Gastroesophageal sphincter (tissue), 4 donors: Measurements from ENCODE around the gene KCNN3. TPM values are rescaled to one million over a fixed set of nuclear protein-coding genes. Genes with fewer than 3 reads are reported as not detected.

ENCODE experiments used
- ATAC-seq: fragments of 150-250 bp; one replicate; pipeline ENCODE4 v1.9.1; 2016; ENCODE audit warnings: mild to moderate bottlenecking, moderate library complexity
- H3K27ac ChIP-seq, 4 donors: fragments of 200-600 bp; sonication (generic) in 3 of 4; 1 replicate in 3 of 4; 2 replicates in 1 of 4; pipeline ENCODE4 v1.5.1; 2016 to 2019
- H3K27me3 ChIP-seq: fragments of 200-600 bp; sonication (generic); one replicate; pipeline ENCODE4 v1.5.1; 2019
- H3K36me3 ChIP-seq, 2 donors: fragments of 200-600 bp; sonication (generic); one replicate each; pipeline ENCODE4 v1.5.1; 2019; ENCODE audit warnings: control low read depth in 1 of 2
- H3K4me1 ChIP-seq, 3 donors: fragments of 200-600 bp; sonication (generic); 1 replicate in 2 of 3; 2 replicates in 1 of 3; pipeline ENCODE4 v1.5.1; 2016 to 2019; ENCODE audit warnings: control low read depth in 2 of 3
- H3K4me3 ChIP-seq, 2 donors: fragments of 200-600 bp; sonication (generic); one replicate each; pipeline ENCODE4 v1.5.1; 2019; ENCODE audit warnings: mild to moderate bottlenecking in 1 of 2, moderate library complexity in 1 of 2
- H3K9me3 ChIP-seq, 3 donors: fragments of 200-600 bp; sonication (generic); one replicate each; pipeline ENCODE4 v1.5.1; 2017 to 2019; ENCODE audit warnings: control low read depth in 2 of 3
- EP300 ChIP-seq: sonication (generic); formaldehyde crosslinking; IDR thresholded peaks from one replicate; pipeline ENCODE4 v1.6.1; 2017; ENCODE audit warnings: antibody characterized with exemption, mild to moderate bottlenecking
- POLR2A ChIP-seq, 2 donors: fragments of 450-650 bp; IDR thresholded peaks; one replicate each; pipeline ENCODE4 v1.6.1; 2017; ENCODE audit warnings: antibody characterized with exemption in 2 of 2, mild to moderate bottlenecking in 2 of 2, moderate library complexity in 1 of 2
- POLR2AphosphoS5 ChIP-seq: sonication (generic); formaldehyde crosslinking; IDR thresholded peaks from one replicate; pipeline ENCODE4 v1.6.1; 2017; ENCODE audit warnings: antibody characterized with exemption
- WGBS, 2 donors: methylation state at CpG; one replicate each; pipeline ENCODE4 v1.1.5; 2018; ENCODE audit warnings: low coverage in 1 of 2; 5-methylcytosine and 5-hydroxymethylcytosine counted together
- total RNA-seq, 4 donors: library from RNA; depleted of rRNA; stranded (reverse); fragments of >200 nt; gene quantifications; one replicate each; pipeline ENCODE4 v1.1.0, GENCODE V29; 2016
- TF ChIP-seq, protein P1 (sequence below), 4 experiments: fragments of 200-600 bp in 2 of 4; fragments of 450-650 bp in 2 of 4; sonication (generic) in 1 of 4; IDR thresholded peaks; one replicate each; pipeline ENCODE4 v1.5.1; 2017 to 2019; ENCODE audit warnings: antibody characterized with exemption in 4 of 4, mild to moderate bottlenecking in 2 of 4, moderate library complexity in 2 of 4

KCNN3 gene
- total RNA-seq, 4 donors from 2014 or later: 1.8 to 13.7 (median 8.1) TPM

- WGBS, 2 donors: 38 to 45% methylated on average over 1 to 2 of the region's 2 CpGs
- no peak for ATAC-seq
- TF ChIP-seq POLR2A (IDR thresholded peaks at IDR 0.05): no peak
- TF ChIP-seq, protein P1, sequence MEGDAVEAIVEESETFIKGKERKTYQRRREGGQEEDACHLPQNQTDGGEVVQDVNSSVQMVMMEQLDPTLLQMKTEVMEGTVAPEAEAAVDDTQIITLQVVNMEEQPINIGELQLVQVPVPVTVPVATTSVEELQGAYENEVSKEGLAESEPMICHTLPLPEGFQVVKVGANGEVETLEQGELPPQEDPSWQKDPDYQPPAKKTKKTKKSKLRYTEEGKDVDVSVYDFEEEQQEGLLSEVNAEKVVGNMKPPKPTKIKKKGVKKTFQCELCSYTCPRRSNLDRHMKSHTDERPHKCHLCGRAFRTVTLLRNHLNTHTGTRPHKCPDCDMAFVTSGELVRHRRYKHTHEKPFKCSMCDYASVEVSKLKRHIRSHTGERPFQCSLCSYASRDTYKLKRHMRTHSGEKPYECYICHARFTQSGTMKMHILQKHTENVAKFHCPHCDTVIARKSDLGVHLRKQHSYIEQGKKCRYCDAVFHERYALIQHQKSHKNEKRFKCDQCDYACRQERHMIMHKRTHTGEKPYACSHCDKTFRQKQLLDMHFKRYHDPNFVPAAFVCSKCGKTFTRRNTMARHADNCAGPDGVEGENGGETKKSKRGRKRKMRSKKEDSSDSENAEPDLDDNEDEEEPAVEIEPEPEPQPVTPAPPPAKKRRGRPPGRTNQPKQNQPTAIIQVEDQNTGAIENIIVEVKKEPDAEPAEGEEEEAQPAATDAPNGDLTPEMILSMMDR (IDR thresholded peaks at IDR 0.05): no peak
- TF ChIP-seq POLR2AphosphoS5: no peak
- TF ChIP-seq EP300: no peak
These were observed 209.0 kb downstream of the KCNN3 start for GRCh38 chr1:154661110-154661509.

GRCh38 chr1:154659823-154660592 lies 210.1 kb downstream of the KCNN3 start:
- Histone ChIP-seq H3K4me1 (no peaks in the 10 kb centered on the region), H3K9me3 (no peaks in the 10 kb centered on the region), H3K36me3 (no peaks in the 10 kb centered on the region), H3K27ac (no peak overlapping the region), H3K4me3 (no peak overlapping the region), H3K27me3 (peaks cover 27% of the 10 kb centered on the region)
- TF ChIP-seq EP300 (no peak), POLR2A (IDR thresholded peaks at IDR 0.05) (no peak)
- 57 to 64% methylated on average over 3 of the region's 3 CpGs for WGBS, 2 donors
- ATAC-seq: no peak

More at GRCh38 chr1:154661110-154661509, 209.0 kb downstream of the KCNN3 start:
- Histone ChIP-seq H3K4me3 (no peak overlapping the region), H3K36me3 (no peaks in the 10 kb centered on the region), H3K9me3 (no peaks in the 10 kb centered on the region), H3K4me1 (no peaks in the 10 kb centered on the region), H3K27ac (no peak overlapping the region), H3K27me3 (peaks cover 18% of the 10 kb centered on the region)

DNA sequence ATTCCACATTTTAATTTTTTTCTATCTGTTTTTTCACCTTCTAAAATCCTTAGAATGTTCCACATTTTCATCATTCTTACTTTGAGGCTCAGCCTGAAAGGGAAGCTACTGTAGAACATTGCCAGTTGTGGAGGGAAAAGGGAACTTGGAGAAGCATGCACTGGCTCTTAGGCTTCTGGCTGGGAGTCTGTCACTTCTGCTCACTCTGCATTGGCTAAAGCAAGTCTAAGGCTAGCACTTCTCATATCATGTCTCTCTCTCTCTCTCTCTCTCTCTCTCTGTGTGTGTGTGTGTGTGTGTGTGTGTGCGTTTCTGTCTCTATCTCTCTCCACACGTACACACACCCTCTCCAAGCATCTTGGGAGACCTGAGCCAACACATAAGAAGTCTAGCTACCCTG lies 212.5 kb downstream of the KCNN3 start:
- H3K27me3 ChIP-seq: peaks cover 28% of the 10 kb centered on the region
- TF ChIP-seq EP300 (no peak), POLR2AphosphoS5 (no peak)
- TF ChIP-seq, protein P1 (IDR thresholded peaks at IDR 0.05): no peak
- no peaks in the 10 kb centered on the region for H3K4me1 ChIP-seq
- no peak overlapping the region for H3K4me3 ChIP-seq
- ATAC-seq: no peak
- WGBS, 2 donors: 14% methylated on average over 2 of the region's 2 CpGs; no CpG with 5 or more reads in 1 of the 2 donors
- H3K9me3 ChIP-seq: no peaks in the 10 kb centered on the region
- no peak overlapping the region for H3K27ac ChIP-seq
- no peaks in the 10 kb centered on the region for H3K36me3 ChIP-seq

DNA sequence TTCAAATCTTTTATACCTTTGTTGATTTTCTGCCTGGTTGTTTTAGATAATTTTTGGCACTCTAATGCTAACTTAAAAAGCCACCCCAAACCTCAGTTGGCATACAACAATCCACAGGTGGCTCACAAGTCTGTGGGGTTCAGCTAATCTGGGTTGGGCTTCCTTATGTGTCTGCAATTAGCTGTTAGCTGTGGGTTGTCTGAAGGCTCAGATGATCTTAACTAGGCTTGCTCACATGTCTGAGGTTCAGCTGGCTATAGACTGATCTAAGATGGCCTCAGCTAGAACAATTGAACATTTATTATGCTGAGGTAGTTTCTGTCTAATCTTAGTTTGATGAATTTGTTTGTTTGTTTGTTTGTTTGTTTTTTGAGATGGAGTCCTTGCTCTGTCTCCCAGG lies 217.2 kb downstream of the KCNN3 start:
- no peak for ATAC-seq
- Histone ChIP-seq H3K9me3 (no peaks in the 10 kb centered on the region), H3K4me3 (no peak overlapping the region), H3K4me1 (no peaks in the 10 kb centered on the region), H3K27ac (no peak overlapping the region), H3K36me3 (no peaks in the 10 kb centered on the region), H3K27me3 (peaks cover 15% of the 10 kb centered on the region)
- TF ChIP-seq, protein P1 (IDR thresholded peaks at IDR 0.05): no peak
- no peak for TF ChIP-seq POLR2AphosphoS5
- no peak for TF ChIP-seq EP300

Other genes starting within 250 kb of the KCNN3 start
- 10 to 100 TPM; 15.8 to 21.3 (median 18.2) TPM for gene PMVK, start 66.4 kb upstream of the KCNN3 start, total RNA-seq
- gene PBXIP1, start 85.8 kb upstream of the KCNN3 start, total RNA-seq: 100 to 1,000 TPM; 205 to 371 (median 283) TPM
- gene PYGO2, start 91.5 kb upstream of the KCNN3 start, total RNA-seq: 10 to 100 TPM; 19.1 to 40.1 (median 25.7) TPM
- 100 to 1,000 TPM in 1 of 4 donors, 10 to 100 TPM in 3; 69.1 to 104 (median 90.2) TPM for gene SHC1, start 100.5 kb upstream of the KCNN3 start, total RNA-seq
- gene CKS1B, start 104.4 kb upstream of the KCNN3 start, total RNA-seq: 10 to 100 TPM in 3 of 4 donors, 1 to 10 TPM in 1; 7.5 to 24.2 (median 17.6) TPM
- 10 to 100 TPM; 12.8 to 23.5 (median 20.7) TPM for gene FLAD1, start 113.1 kb upstream of the KCNN3 start, total RNA-seq
- not detected for gene LENEP, start 123.3 kb upstream of the KCNN3 start, total RNA-seq
- 10 to 100 TPM; 45.5 to 63.4 (median 49.5) TPM for gene ZBTB7B, start 132.5 kb upstream of the KCNN3 start, total RNA-seq
- under 1 TPM in 2 of 4 donors, not detected in 2; 0.35 to 0.54 TPM for gene DCST2, start 163.5 kb upstream of the KCNN3 start, total RNA-seq
- not detected for gene DCST1, start 163.5 kb upstream of the KCNN3 start, total RNA-seq
- 100 to 1,000 TPM in 2 of 4 donors, 10 to 100 TPM in 2; 65.4 to 115 (median 100.0) TPM for gene ADAM15, start 181.0 kb upstream of the KCNN3 start, total RNA-seq
- gene EFNA4, start 193.5 kb upstream of the KCNN3 start, total RNA-seq: 1 to 10 TPM in 3 of 4 donors, under 1 TPM in 1; 0.81 to 5.8 (median 2.3) TPM
- gene EFNA3, start 208.6 kb upstream of the KCNN3 start, total RNA-seq: under 1 TPM in 2 of 4 donors, not detected in 2; 0.27 to 0.77 TPM